Measurements from ENCODE around the gene IFI30.

IFI30 gene

DNA sequence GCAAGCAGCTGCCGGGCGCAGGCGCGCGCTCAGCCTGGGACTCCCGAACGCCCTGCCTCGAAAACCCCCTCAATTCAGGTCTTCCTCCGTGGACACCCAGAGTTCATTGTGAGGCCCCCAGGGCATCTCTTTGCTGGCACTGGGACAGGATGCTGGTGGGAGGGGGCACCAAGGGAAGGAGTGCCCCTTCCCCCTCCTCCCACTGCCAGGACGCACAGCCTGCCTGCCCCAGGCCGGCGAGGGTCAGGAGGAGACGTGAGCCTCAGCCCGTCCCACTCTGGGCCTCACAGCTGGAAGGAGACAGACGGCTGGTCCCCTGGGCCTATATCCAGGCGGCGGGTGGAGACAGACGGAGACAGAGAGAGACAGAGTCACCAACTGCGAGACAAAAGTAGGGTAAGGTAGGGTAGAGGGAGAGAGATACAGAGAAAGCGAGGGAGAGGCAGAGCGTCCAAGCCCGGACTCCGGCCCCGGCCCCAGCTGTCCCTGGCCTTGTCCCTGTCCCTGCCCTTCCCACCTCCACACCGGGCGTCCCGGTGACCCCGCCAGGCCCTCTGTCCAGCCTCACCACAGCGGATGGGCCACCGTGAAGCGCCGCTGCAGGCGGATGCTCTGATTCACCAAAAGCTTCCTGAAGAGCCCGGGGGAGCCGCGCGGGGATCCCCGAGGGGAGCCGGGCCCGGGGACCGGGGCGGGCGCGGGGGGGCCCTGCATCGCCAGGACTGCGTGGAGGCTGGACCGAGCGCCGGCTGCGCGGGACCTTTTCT lies 52.3 kb downstream of the IFI30 start, which contains the start of gene PDE4C:
Gene PDE4C (minus strand): TSS at position 737 of the 767 bp plus-strand sequence. CDS start 23 bp downstream, at position 714.
- no peak for DNase-seq

DNA sequence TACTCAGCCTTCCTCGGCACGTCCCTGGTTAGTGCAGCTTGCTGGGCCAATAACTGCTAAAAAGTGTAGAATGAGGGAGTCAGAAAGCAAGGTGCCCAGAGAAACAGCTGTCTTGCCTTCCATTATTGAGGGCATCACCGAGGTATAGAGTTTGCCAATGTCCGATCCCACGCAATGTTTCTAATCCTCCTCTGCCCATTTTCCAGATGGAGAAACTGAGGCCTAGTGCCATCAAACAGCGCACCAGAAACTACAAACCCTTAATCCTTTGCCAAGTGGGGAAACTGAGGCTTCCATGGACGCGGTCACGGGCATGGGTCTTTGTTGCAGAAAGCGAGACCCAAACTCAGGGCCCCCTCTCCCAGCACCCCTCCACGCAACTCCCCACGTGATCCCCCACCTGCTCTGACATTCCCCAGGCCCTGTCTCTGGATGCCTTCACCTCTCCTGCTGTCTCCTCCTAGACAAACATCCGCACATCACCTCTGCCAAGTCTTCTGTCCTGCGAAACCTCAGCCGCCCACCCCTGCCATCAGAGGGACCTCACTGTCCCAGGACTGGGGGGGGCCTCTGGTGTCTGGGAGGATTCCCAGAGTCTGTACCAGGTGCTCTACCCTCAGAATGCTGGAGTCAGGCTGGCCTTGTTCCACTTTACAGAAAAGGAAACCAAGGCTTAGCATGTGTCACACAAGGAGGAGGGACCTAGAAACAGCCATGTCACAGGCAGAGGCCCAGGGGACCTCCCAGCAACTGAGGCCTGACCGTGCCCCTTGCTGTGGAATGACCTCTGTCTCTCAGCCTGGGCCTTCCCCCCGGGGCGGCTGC lies 53.6 kb downstream of the IFI30 start:
- no peak for DNase-seq
